Stimulated activated CD8-positive, alpha-beta memory T cell treated with anti-CD3 and anti-CD28 coated beads, Interleukin-15, amount 100 ng/mL, for 1 hour (primary cell): ENCODE results near the gene KCNMA1.
"Not testable (repeated sequence)": the region's sequence is repeated elsewhere in the genome, so short reads cannot be mapped to it uniquely, and the experiment has no call there.

Source experiments
- DNase-seq: peaks from one replicate; pipeline ENCODE4 v3.0.0-alpha.2; 2020; ENCODE audit warnings: low read depth

The KCNMA1 gene

DNA sequence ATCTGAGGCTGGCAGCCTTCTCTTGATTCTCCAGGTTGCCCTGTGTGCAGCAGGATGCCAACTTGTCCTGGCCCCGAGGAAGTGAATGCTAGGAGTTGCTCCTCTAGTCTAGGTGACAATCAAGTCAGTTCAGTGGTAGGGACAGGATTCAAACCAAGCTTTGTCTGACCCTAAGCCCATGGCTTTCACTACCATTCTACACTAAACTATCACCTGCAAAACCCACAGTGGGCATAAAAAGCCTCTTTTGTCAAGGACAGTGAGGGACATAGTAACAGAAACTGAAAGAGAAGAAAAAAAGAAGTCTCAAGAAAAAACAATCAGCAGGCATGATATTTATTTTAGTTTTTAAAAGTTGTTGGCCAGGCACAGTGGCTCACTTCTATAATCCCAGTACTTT, 33.5 kb downstream of the KCNMA1 start:
- no peak for DNase-seq

DNA sequence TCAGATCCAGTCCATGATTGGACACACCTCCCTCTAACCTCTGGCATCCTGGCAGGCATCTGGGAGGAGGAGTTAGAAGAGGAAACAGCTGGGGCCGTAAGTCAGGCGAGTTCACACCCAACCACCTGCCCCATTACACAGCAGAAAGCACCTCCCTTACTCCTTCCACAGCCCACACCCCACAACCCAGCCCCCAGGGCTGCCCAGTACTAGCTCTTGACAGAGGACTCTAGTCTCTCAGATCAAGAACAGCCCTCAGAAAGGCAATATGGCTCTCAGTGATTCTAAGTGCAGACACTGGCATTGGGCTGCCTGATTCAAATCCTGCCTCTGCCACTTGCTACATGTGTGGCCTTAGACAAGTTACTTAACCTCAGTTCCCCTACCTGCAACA, 34.1 kb downstream of the KCNMA1 start:
- DNase-seq = no peak

DNA sequence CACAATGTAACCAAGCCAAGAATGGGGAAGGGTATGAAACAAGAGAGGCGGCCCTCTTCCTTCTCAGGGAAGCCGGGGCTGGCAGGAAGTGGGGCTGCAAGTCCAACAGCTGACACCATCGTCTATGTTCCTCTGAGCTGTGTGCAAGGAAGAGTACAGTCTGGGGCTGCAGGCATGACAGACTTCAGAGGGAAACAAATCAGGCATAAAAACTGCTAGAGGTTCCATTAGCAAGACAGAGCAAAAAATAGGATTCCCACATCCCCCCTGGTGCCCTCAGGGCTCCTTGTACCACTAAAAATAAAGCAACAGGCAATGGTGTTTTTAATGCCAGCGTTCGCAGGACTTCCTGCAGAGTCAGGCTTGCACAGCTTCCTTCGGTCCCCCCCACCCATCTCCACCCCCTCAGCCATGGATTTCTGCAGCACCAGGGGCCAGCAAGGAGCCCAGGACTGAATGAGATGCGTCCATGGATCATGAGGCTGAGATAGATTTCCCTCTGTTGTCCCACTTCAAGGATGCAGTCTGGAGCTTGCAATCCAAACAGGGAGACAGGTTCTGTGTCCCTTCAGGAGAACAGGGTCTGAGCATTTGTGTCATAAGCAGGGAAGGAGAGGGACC, 34.6 kb downstream of the KCNMA1 start:
- DNase-seq = no peak

DNA sequence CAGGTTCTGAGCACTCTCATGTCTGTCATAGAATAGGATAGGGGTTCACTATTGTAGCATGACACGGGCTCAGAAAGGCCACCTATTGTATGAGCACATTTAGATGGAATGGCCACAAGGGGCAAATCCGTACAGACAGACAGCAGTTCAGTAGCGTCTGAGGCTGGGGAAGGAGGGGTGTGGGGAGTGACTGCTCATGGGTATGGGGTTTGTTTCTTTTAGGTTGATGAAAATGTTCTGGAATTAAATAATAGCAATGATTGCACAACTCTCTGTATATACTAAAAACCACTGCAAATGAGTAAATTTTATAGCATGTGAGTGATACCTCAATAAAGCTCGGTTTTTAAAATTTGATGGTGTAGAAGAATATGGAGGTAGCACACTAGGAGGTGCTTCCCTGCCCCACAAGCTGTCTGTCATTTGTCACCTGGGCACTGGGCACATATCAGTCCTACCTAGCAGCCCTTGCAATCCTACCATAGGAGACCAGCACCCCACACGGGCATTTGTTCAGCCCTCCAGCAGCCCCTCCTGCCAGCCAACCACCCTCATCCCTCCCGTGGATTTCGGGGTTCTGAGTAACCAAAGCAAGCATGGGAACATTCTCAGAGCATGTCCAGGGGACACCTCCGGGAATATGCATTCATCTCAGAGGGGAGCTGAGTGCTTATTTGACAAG, 35.2 kb downstream of the KCNMA1 start:
- no peak for DNase-seq

DNA sequence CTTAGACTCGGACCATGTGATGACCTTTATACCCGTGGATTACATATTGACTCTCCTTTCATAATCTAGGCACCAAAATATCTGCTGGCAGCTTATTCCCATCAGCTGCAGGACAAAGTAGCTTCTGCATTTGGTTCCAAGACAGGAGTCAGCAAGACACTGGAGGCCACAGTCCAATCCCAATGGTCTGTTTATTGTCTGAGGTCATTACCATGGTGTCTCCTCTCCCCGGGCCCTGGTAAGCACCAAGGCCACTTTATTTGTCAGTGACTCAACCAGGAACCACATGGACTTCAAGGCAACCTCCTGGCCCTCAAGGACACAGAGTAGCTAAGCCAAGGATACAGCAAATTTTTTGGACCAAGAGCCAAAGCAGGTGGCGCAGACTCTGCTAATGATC, 36.1 kb downstream of the KCNMA1 start:
- DNase-seq = no peak

DNA sequence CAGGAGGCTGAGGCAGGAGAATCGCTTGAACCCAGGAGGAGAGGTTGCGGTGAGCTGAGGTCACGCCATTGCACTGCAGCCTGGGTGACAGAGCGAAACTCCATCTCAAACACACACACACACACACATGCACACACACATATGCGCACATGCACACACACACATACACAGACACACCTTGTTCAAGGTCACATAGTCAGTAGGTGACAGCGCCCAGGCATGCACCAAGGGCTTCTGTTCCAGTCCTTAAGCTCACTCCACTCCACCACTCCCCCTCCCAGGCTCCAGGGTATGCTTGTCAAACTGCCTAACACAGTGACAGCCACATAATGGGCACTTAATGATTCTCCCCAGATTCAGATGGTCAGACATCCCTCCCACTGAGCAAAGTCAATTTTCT, 37.0 kb downstream of the KCNMA1 start:
- no peak for DNase-seq

DNA sequence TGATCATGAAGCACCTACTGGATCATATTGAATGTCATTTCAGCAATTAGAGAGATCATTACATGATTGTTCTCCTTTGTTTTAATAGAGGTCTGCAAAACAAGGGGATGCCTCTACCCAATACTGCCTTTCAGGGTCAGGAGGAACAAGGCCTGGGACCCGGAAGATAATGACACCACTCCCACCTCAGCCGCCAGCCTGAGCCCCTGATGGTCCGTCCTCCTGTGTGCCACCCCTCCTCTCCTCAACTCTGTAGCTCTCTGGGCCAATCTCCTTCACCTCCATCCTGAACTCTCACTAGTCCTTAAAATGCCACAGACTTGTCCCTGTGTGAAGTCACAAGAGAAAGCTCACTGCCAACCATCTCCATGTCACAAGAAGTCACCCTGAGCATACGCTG, 38.0 kb downstream of the KCNMA1 start:
- DNase-seq = no peak

DNA sequence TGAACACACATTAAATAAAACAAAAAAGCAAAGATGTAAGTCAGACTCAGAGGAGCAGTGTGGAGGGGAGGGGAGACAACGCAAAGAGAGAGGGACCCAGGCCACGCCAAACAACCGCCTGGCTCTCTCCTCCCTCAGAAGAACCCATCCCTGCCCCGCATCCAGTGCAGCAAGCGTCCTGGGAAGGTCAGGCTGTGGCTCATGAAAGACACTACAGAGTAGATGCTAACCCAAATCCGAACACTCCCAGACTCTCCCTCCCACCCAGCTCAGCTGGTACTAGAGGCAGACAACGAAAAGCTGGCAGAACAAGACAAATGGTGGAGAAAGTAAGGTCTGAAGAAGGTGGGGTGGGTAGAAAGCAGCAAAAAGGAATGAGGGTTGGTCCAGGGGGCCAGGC, 39.0 kb downstream of the KCNMA1 start:
- no peak for DNase-seq

DNA sequence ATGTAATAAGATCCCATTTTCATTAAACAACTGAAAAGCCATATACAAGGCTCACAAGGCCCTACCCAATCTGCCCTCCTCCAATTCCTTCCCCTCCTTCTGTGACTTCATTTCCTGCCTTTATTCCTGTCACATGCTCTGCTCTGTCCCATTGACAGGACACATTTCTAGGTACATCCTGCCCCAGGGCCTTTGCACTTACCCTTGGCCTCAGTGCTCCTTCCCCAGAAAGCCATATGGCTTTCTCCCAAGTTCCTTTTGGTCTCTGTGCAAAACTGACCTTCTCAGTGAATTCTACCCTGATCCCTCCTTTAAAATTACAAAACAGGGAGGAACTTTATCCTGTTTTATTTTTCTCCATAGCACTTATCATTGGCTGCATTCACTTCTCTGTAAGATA, 40.0 kb downstream of the KCNMA1 start:
- no peak for DNase-seq

DNA sequence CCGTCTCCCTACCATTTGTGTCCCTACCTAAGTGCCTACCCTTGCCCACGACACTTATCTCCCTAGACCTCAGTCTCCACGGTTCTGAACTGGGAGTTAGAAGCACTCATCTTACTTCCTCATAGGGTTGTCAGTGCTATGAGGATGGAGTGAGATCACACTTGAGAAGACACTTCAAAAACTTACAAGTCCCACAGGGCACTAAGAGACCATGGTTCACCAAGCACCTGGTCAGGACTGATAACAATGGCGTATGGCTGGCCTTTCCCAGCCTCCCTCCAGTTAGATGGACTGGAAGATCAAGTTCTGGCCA, 43.2 kb downstream of the KCNMA1 start:
- DNase-seq = no peak

DNA sequence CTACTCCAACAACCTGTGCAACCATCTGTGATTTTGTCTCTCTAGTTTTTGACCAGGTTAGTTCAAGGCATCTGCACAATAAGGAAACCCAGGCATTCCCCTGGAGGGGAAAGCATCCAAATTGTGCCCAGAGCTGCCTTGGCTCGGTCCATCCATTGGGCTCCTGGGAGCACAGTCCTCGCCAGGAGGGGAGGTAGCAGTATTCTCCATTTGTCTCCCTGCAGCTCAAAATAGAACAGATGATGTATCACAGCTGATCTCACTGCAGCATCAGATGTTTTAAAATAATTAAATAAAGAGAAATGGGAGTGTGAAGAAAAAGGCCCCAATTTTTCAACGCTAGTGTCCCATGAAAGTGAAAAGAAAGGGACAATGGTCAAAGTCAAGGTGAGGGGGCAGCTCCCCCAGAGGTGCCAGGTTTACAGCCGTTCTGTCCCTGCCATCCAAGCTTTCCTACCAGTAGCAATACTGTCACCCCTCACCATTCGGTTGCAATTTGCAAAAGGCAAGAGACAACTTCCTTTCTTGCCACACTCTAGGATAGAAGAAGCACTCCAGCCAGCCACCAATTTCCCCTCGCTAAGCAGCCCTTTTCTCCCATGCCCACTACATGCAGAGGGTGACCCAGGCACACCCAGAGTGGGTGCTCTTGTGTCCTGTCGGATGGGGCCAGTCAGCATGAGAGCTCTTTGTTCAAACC, 43.7 kb downstream of the KCNMA1 start:
- no peak for DNase-seq

DNA sequence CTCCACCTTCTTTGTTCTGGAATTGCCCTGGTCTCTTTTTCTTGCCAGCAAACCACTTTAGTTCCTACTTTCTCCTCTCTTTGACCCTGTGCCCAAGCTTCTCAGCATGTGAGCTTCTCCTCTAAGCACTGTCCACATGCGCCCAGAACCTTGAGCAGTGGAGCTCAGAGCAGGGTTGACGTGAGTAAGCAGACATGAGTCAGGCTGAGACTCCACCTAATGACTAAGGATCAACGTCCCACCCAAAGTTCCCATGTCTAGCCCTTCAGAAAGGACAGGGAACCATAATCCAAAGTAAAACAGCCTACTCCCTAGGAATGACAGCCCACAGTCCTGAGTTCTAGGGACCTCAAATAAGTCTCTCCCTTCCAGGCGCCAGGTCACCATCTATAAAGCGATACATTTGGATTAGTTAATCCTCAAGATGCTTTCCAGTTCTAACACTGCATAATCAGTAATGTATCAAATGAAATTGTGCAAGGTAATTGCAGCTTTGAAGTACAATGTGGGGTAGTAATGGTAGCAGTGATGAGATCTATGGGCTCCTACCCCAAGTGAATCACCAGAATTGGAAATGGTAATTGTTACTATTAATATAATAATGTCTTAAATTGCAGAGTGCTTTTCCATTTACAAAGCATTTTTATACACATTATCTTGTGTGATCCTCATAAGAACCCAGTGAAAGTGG, 44.5 kb downstream of the KCNMA1 start:
- no peak for DNase-seq

DNA sequence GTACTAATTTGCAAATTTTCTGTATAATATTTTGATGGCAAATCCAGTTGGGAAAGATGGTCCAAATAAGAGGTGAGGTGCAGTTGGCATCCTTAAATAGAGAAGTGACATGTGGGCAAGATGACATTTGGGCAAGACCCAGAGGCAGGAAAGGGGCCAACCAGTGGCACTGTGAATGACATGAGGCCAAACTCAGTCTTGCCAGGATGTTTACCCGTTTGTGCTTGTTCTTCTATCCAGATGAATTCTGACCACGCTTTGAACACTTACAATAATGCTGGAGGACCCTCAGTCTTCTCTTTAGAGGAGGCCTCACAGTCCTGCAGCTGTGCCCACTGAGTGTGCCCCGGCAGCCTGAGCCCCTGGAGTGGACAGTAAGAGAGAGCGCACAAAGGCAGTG, 45.1 kb downstream of the KCNMA1 start:
- no peak for DNase-seq

DNA sequence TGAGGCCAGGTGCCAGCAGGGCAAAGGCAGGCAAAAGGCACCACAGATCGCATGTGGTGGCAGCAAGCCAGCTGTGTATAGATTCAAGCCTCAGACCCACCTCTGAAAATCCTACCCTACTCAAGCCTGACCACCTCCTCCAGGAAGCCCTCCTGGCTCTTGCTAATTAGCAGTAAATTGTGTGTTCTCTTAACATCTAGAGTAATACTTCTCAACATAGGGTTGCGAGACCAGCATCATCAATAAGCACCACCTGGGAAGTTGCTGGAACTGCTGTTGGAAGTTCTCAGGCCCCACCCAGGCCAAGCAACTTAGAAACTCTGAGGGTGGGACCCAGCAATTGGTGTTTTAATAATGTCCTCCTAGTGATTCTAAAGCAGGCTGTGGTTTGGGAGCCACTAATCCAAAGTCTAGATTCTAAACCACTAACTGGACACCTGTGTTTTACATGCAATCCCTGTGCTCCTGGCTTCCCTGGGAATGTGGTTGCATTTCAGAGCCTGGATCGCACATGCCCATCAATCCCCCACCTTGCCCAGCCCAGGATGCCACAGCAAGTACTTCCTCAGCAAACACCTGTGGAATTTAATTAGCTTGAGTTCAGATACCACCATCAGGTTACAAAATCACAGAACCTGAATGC, 46.2 kb downstream of the KCNMA1 start:
- DNase-seq = no peak

DNA sequence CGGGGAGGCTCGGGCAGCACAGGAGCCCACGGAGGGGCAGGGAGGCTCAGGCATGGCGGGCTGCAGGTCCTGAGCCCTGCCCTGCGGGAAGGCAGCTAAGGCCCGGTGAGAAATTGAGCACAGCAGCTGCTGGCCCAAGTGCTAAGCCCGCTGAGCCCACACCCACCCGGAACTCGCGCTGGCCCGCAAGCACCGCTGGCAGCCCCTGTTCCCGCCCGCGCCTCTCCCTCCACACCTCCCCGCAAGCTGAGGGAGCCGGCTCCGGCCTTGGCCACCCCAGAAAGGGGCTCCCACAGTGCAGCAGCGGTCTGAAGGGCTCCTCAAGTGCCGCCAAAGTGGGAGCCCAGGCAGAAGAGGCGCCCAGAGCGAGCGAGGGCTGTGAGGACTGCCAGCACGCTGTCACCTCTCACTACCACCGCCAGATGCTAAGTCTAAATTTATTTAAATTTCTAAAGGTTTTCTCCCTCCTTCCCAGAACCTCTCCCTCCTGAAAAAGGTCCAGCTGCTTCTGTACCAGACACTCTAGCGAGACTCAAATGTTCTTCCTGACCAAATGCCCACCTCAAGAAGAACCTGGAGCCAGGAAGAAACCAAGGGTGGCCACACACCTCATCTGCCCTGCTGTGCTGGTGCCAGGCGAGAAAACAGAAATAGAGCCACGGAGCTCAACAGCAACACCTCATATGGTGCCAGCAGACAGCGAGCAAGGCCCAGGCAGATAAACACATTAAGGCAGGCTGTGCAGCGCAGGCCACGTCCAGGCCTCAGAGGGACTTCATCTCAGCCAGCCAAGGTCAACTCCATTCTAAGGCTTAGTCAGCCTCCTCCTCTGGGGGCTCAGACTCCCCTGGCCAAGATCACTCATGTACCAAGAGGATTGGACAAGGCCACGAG, 47.0 kb downstream of the KCNMA1 start:
- DNase-seq = no peak

DNA sequence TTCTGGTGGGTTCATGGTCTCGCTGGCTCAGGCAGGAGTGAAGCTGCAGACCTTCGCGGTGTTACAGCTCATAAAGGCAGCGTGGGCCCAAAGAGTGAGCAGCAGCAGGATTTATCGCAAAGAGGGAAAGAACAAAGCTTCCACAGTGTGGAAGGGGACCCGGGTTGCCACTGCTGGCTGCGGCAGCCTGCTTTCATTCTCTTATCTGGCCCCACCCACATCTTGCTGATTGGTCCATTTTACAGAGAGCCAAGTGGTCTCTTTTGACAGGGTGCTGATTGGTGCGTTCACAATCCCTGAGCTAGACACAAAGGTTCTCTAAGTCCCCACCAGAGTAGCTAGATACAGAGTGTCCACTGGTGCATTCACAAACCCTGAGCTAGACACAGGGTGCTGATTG, 47.9 kb downstream of the KCNMA1 start:
- not testable (repeated sequence) for DNase-seq

DNA sequence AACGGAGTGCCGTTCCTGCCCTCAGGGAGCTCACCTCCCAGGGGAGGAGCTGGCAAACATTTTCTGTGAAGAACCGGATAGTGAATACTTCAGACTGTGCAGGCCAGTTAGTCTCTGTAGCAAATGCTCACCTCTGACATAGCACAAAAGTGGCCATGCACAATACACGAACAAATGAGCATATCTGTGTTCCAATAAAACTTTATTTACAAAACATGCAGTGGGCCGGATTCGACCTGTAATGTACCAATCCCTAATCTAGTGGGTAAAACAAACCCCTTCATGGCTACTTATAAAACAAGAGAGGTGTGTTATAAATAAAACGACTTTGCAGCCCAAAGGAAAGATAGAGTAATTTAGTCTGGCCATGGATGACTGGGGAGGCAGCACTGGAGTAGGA, 48.7 kb downstream of the KCNMA1 start:
- DNase-seq = no peak

DNA sequence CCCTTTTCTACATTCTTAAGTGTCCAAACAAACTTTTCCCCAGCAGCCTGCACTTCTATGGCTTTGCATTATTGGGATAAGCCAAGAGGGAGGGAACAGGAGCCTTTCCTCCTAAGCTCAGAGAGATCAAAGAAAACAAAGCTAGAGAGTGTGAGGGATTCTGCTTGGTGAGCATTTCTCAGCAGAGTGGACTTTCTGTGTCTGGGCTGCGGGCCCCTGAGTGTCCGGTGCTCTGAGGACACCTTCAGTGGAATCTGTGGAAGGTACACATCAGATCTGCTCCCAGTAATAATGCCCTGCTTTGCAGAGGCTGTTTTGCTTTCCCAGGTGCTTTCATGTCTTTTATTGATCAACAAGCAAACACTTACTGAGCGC, 50.2 kb downstream of the KCNMA1 start:
- DNase-seq = no peak

DNA sequence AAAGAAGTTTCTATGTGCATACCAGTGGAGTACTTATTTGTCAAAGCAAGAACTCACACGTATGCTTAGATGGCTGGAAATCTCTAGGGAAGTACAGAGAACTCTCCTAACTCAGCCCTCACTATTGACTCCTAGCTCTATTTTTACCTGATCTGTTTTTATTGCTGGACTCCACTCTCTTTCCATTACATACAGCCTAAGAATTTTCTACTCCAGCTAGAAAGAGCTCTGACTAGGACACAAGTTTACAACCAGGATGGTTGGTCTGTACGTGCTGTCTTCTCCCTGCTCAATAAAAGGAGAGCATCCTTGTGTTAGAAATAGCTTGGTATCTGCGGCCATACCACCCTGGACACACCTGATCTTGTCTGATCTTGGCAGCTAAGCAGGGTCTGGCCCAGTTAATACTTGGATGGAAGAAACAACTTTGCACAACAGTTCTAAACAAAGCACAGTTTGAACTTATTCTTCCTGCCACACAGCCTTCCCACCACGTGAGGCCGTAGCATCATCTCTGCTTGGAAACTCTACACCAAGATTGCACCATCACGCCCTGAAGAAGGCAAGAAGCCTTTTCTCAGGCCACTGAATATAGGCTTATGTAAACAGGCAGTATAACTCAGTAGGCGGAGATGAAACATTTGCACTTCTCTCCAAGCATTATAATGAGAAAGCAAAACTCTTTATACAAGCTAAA, 50.7 kb downstream of the KCNMA1 start:
- no peak for DNase-seq

DNA sequence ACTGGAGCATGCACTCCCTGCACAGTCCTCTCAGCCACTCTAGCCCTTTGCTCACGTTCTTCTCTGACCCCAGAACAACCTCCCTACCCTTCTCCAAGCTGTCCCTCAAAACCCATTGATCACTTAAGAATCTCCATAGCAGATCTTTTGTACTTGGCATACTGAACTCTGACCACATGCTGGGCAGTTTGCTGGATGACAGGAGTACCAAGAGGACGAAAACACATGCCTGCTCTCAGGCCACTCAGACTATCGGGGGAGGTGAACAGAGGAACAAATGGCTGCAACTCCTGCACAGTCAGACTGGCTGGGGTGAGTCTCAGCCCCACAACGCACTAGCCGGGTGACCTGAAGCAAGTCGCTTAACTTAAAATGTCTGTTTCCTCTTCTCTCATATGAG, 52.7 kb downstream of the KCNMA1 start:
- DNase-seq = no peak

DNA sequence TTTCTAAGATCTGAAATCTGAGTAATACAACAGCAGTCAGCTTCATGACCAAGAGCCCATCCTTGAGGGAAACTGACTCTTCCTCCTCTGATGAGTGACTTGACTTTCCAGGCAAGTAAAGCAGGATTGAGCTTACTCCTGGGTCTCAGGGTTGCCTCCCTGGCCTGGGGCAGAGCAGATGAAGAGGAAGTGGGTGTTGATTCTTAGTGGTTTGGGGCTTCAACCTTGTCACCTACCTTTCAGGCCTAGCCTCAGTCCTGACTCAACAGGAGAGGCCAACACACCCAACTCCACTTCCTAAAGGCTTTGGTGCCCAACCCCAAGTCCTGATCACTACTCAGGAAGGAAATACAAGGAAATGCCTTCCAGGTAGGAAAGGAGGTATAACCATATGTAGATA, 54.1 kb downstream of the KCNMA1 start:
- no peak for DNase-seq
